GM10248 (cell line): ENCODE measurements around the gene SPAG16.

Experiments
- CTCF ChIA-PET: fragments of 300-600 bp; sonication (Branson Sonifier 250); formaldehyde crosslinking; extraction: SDS; loops from one replicate; lab custom pipeline; 2021; ENCODE audit warnings: antibody characterized with exemption; lab: Yijun Ruan, JAX
- POLR2A ChIA-PET: fragments of 350-650 bp; sonication (Branson Sonifier 250); formaldehyde crosslinking; extraction: SDS; loops from one replicate; lab custom pipeline; 2020; ENCODE audit warnings: antibody characterized with exemption; lab: Yijun Ruan, JAX
- DNase-seq: peaks from one replicate; pipeline ENCODE4 v3.0.0; 2012; ENCODE audit errors: extremely low spot score
- CTCF ChIP-seq: IDR thresholded peaks from 2 replicates; pipeline ENCODE4 v1.5.1; 2012; ENCODE audit warnings: mild to moderate bottlenecking, low read depth; ENCODE audit errors: extremely low read depth, missing control alignments, control extremely low read depth

Gene SPAG16

GRCh38 chr2:213284105-213285090 is at the start of gene SPAG16:
SPAG16 (plus strand) TSS chr2:213284464.
- CTCF ChIA-PET = interaction anchor here (0.7 to 3.0 kb wide), 8 partner anchors 9 to 1772 kb away, joined by 3 to 10 read pairs (median 4); no protein-coding TSS in a partner anchor
- TF ChIP-seq CTCF = no peak
- peak; percentile 99 for DNase-seq
- POLR2A ChIA-PET = no interaction called here

GRCh38 chr2:213234641-213235040 is 49.6 kb upstream of the SPAG16 start:
- CTCF ChIA-PET = interaction anchor here (0.7 kb wide), 1 partner anchor 52 kb away, joined by 3 read pairs; no protein-coding TSS in a partner anchor
- POLR2A ChIA-PET = no interaction called here
- TF ChIP-seq CTCF = no peak
- DNase-seq = no peak

- CTCF ChIA-PET = no interaction called here
- POLR2A ChIA-PET = no interaction called here
- no peak for DNase-seq
- TF ChIP-seq CTCF = no peak
These were observed 48.5 kb upstream of the SPAG16 start for GRCh38 chr2:213235741-213236140.

GRCh38 chr2:213237251-213237650 is 47.0 kb upstream of the SPAG16 start:
- CTCF ChIA-PET = no interaction called here
- TF ChIP-seq CTCF = no peak
- POLR2A ChIA-PET = no interaction called here
- DNase-seq = no peak

GRCh38 chr2:213237787-213238186 is 46.5 kb upstream of the SPAG16 start:
- no peak for TF ChIP-seq CTCF
- ChIA-PET POLR2A (no interaction called here), CTCF (no interaction called here)
- DNase-seq = no peak

- TF ChIP-seq CTCF = no peak
- ChIA-PET CTCF (no interaction called here), POLR2A (interaction anchor here (0.7 kb wide), 1 partner anchor 74 kb away, joined by 3 read pairs; no protein-coding TSS in a partner anchor)
- DNase-seq = no peak
These were observed 45.3 kb upstream of the SPAG16 start for GRCh38 chr2:213238753-213239495.
